HG03064 (cell line): ENCODE results near the gene ETS1.

Source experiments
- ATAC-seq: cut with Tn5 transposase; IDR thresholded peaks from one replicate; pipeline ENCODE4 v1.9.1; 2021; ENCODE audit warnings: low read depth; ENCODE audit not compliant: unreplicated experiment

Gene ETS1

DNA sequence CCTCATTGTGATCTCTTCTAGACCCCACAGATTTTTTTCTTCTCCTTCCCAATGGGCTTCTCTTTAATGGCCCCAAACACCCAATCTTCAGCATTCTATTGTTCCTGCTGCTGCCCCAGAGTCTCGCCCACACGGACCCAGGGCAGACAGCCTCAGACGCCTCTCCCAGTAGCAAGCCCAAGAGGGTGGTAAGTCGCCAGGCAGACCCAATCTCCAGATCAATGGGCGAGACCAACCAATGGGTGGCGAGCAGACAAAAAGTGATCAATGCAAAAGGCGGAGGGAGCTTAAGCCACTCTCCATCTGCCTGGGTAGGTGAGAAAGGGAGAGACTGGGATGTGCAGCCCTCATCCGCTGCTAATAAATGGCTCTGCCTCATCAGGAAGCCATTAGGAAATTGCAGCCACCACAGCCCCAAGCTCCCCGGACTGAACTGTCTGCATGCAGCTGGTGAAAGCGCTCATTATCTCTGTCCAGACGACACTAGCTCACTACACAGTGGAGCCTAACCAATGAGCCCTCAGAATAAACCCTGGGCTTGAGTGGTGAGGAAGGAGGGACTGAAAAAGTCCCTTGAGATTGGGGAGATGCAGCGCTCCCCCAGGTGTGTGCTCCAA is 81.8 kb downstream of the ETS1 start:
- no peak for ATAC-seq

DNA sequence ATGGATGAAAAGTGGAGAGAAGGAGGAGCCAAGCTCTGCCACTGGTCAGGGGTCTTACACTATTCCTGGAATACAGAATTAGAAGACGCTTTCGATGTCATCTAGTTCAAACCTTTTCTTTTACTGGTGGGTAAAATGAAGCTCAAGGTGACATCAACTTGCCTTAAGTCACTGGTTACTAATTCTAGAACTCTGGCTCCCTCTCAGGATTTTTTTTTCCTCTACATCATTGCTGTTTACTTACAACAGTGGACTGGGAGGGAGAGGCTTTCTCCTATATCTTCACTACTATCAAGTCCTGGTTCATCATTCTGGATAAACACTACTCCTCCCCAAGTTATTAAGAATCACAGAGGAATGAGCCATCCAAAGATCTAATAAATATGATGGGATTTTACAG is 82.9 kb downstream of the ETS1 start:
- ATAC-seq, result no peak

DNA sequence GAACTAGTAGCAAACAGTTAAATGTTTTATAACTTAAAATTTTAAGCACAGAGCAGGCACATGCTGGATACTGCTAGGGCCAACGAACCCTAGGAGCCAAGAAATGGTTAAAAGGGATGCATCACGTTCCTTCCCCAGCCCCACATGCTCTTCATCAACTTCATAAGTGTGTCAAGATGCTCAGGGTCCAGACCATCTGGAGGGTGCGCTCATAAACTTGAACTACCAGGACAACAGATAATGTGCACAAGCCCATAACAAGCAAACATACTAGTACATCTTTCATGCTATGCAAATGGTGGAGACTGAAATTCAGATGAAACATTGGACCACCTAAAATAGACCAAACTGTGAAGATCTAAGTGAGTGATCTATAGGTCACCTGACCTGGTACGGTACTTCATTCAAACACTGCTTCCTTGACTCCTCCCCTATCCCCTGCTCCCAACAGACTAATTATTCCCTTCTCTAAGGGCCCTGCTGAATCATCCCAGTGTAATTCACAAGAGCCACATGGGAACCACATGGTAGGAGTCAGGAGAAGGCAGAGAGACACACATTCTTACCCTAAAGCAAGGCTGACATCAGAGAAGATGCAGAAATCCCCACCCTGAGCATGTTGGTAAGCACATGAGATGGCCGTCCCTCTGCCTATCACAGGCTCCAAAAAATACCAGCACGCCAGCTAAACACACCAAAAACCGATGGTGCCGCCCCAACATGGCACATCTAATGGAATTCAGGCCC is 83.9 kb downstream of the ETS1 start:
- no peak for ATAC-seq

DNA sequence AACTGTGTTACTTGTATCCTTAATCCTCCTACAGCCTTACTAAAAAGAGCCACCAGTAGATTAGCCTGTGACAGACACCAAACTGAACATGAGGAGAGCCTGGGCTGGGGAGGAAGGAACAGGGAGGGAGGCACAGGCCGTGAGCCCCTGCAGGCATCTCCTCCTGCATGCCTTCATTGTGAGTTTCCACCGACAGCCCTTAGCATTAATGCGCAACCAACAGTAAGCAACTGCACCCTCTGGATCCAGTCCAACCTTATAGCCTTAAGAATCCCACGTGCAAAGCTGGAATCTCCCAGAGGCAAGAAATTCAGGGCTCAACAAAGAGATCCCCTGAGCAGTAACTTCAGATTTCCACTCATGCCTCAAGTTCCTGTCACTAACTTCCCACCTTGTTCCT is 84.6 kb downstream of the ETS1 start:
- ATAC-seq, result no peak

DNA sequence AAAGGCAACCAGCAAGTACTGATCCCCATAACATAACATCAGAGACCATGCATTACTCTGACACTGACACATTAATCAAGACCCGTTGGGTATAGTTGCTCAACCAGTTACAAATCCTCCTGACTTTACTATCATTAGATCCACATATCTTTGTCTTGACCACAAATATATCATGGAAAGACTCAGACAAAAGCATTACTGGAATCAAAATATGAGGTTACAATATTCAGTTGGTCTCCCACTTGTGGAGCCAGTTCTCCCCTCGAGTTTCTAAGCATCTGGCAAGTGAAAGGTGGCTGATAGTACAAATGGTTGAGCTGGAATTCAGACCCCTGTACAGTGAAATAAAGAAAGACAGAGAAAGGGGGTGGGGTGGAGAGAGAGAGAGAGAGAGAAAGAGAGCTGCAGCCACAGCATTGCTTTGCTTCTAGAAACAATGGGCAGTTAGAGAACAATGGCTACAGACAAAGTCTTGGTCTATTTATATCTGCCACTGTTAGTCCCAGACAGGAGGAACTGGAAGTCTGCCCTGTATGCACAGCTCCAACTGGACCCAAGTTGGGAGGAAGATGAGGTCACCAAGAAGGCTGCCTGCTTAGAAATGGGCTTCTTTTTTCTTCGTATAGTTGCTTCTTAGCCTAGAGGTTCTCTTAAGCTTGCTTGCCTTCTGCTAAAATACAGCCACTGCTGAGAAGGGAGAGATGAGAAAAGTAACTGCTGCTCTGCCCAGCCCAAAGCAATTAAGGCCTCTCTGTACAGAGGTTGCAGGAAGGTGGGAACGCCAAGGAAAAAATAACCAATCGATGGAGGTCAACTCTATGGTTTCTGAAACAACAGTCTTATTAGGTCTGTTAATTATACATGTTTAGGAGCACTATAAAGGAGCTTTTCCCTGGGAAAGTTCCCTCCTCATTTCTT is 85.5 kb downstream of the ETS1 start:
- ATAC-seq, result no peak

DNA sequence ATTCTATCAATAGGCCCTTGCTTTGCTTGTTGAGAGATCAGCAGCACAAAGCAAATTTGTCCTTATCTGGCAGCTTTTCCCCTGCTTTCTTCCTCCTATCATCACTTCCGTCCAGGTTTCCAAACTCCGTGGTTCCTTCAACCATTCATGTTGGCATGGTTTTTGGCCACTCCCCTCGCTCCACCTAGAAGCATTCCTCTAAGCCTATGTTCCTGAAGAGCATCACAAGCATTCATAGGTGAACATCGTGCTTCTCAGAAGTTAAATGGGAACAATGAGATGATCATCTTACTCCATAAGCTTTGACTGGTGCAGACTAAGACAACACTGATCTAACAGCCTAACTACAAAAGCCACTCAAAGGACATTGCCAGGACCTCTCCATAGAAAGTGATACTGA is 86.3 kb downstream of the ETS1 start:
- no peak for ATAC-seq

DNA sequence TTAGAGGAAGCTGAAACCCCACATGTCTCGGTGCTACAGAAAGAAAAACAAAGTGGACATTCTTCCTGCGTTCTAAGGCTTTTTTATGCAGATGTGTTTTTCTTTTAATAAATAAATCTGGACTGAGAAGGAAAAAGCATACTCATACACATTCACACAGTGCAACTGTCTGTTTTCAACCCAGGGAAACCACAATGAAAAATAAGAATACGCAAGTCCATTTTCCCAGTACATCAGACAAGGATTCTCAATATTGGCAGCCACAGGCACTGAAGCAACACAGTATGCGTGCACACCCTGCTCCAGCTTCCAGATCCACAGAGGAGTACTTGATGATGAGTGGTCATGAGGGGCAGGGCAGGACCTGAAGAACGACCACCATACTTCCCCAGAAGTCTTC is 86.9 kb downstream of the ETS1 start:
- ATAC-seq, result no peak

DNA sequence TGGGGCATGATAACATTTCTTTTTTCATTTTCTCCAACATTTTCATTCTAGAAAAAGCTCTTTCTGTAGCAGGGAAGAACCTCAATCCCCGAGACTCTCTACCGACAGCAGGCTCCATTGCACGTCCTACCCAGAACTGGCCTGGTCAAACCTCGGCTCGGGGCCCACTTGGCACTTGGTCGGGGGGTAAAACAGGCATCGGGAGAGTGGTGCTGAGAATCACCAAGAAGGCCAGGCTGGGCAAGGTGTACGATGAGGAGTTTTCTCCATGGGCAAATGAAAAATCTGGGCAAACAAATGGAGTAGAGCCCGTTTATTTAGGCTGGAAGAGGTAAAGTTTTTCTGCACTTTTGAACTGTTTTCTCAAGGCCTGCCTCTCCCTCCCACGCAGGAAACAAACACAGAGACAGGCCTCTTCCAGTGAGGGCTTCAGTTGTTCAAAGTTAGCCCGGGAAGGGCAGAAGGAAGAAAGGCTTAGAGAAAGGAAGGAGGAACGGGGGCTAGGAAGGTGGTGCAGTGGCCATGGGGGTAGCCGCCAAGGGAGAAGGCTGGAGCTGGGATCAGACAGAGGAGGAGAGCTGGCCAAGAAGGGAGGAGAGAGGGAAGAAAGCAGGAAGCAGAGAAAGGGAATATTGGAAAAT is 87.6 kb downstream of the ETS1 start:
- ATAC-seq, result no peak

DNA sequence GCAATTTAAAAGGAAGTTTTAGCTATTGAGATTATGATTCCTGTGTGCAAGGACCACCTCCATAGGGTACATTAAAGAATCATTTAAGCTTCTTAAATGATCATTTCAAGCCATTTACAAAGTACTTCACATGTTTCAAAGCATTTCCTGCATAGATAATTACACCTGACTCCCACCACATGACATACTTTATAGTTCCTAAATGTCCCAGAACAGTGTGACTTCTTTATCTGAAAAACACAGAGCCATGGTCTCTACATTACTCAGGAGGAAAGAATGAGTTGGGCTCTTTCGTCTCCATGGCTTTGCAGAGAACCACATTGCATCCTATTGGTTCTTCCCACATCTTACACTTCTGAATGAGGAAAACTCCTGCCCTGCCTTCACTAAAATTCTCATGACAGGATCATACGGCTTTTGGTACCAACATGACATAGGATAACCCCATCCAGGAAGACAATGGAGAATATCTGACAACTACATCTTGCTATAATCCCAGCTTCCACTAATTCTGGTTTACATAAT is 88.6 kb downstream of the ETS1 start:
- ATAC-seq, result no peak

DNA sequence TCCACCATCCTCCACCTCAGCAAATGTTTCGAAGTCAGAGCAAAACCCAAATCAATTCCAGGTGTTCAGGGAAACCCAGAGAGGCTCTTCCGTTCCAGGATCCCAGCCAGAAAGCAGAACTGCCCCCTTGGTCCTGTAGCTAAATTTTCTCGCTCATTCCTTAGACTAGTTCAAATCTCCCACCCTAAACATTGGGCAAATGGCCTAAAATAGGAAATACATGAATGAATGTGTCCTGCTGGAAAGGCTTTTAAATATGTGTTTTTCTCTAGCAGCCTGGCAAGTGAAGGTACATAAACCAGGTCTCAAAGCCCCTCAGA is 89.6 kb downstream of the ETS1 start:
- ATAC-seq, result no peak

DNA sequence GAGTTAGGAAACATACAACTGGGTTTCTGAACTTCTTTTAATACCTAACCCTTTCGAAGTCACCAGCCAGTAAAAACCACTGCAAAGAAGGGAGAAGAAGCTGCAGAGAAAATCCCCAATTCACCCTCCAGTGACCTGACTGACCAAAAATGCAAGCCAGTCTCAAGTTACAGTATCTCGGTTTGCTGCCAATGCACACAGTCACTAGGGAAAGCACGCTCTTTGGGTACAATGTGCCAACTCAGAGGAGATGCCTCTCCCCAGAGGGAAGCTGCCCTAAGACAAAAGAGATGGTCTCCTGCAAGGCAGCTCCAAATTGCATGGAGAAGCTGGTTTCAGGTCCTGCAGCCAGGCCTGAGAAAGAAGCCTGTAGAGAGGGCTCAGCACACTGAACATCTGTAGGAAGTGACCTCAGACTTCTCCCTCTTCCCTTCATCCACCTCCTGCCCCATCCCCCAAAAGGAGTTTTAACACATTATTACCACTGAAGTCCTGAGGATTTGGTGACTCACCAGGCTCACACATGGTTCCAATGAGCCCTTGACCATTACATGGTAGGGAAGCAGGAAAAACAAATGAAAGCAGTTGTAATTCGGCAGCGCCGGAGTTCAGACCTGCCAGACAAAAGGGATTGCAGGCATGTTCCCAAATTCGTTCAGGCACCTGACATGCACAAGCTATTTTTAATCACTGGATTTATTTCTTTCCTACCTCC is 90.1 kb downstream of the ETS1 start:
- peak; percentile 71 for ATAC-seq

DNA sequence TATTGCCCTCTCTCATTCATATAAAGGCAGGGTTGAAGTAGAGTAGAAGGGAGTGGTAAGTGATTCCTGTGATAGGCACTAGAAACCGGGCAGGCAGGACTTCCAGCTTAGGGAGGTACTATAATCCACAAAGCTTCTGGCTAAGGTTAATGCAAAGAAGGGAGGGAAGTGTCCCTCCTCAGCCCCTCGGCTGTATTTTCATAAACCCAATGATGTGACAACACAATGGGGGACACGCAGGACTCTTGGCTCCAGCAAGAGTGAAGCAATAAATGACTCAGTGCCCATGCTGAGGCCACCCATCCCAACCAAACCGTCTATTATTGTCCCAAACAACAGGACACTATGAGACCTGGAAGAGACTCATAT is 90.7 kb downstream of the ETS1 start:
- ATAC-seq, result no peak

DNA sequence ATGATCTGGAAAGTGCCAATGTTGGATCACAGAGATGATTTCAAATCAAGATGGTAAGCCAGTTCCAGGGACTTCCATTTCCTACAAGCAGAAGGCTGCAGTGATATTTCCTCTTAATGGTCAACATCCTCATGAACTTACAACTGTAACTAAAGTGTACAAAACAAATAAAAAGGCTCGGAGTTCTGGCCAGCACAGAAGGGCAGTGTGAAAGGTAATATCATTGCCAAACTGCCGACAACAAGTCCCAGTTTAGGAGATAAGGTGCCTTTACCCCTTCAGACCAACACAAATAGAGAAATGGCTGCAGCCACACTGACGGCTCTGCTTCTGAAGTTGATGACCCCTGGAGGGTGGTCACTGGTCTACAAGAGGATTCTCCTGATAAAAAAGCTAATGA is 91.1 kb downstream of the ETS1 start:
- no peak for ATAC-seq

DNA sequence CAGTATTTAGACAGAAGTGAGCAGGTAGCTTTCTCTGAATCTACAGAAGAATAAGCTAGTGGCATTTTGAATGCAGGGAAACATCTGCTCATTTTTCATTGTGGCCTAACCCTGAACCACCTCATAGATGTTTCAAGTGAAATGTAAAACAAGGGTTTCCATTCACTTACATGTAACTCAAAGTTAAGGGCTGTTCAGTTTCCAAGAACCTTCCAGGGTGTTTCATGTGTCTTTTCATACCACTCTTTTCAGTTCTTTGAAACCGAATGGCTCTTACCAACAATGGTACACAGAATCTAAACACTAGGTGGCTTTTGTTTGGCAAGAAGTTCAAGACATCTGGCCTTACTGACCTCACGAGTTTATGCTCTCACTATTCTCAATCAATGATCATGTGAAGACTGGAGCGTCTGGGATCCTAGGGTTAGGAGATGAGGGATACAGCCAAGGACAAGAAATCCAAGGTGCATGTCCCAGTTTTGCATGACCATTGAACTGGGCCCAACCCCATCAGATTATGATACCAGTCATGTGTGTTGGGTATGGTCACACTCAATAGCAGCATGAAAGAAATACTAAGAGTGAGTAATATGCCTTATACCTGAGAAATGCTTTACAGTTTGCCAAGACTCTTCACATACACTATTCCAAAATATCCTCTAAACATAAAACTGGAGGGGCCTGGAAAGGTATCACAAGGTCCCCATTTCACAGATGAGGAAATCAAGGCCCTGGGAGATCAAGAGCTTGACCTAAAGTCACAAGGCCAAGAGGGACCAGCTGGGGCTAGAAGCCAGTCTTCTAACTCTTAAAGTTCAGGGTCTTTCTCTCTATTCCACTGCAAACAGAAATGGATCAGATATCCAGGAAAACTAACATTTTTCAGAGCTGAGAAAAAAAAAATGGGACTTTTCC is 92.7 kb downstream of the ETS1 start:
- no peak for ATAC-seq

DNA sequence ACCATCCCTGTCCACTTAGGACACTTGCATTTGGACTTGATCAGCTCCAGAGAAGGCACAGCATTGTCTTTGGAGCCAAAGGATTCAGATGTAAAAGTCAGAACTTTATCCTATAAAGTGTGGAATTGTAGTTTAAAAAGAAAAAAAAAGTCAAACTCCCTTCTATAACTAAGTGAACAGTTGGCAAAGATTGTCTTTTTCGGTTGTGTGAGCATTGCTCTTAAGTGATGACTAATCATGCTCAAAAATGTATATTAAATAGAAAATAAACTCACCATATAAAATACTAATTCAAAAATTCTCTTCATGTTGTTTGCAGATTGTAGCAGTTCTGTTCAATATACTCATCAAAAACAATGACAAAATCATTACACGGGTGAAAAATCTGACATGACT is 93.8 kb downstream of the ETS1 start:
- no peak for ATAC-seq

DNA sequence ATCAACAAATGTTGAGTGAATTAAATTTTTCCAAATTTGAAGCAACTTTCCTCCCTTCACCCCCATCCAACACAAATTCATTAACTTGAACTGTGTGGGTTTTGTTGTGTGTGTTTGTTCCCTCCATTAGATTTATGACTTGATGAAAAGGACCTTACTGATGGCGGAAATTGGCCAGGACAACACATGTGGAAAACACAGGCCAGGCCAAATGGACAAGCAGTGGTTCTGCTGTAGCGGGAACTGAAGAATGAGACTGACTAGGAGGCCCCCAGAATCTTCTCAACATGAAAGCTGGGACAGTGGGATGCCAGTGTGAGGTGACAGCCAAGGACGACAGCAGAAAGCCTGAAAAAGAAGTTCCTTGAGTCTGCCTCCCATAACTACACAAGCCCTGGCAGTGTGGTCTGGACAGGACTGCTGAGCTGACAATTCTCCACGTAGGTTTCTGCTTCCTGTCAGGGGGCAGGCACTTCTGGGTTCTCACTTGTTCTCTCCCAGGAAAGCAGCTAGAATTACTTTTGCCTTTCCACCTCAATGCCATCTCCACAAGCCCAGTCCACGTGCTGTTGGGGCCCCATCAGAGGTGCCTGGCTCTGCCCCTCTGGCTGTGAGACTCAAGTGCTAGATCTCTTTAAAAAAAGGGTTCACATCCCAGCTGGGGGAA is 94.3 kb downstream of the ETS1 start:
- ATAC-seq, result no peak

DNA sequence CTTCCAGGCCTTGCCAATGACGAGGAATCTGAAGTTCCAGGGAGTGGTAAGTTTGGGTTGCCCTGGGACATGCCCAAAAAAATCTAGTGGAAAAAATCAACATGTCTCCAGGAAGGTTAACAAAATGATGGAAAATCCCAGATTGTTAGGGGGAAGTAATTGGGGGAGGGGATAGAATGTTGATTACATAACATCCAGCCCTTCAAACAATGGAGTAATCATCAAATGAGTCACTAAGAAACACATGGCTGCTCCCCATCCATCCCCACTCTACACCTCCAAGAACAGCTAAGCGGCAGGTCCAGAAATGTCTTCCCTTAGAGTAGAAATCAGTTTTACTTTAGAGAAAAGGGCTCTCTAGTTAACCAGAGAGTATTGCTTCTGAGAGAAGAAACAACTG is 94.9 kb downstream of the ETS1 start:
- ATAC-seq, result no peak

DNA sequence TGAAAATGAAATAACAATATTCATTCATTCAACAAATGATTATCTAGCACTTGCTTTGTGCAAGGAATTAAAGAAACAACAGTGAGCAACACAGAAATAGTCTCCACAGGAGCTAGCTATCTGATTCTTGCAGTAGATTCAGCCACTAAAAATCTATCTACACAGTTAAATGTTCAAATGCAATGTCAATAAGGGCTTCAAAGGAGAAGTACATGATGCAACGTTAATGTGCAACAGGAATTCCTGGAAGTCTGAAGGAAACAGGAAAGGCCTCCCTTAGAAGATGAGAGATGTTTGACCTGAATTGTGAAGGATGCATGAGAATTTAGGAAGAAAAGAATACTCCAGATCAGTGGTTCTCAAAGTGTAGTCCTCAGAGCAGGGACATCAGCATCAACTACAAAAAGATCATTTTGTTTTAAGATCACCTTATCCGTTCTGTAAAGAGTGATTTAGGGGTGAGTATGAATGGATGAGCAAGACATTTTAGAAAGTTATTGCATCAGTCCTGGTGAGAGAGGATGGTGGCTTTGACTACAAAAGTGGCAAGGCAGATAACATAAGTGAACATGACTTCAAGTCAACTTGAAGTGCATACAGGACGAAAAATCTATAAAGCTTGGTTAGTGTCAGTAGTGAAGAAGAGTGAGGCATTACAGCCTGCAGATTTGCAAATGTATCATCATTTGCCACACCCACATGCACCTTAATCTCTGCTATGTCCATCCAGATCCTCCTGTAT is 96.0 kb downstream of the ETS1 start:
- ATAC-seq, result no peak
